Keratinocyte (primary cell): ENCODE data around the gene VRK2. TPM values are rescaled to one million over a fixed set of nuclear protein-coding genes. Genes with fewer than 3 reads are reported as not detected.

Source experiments
- DNase-seq: peaks from one replicate; pipeline ENCODE4 v3.0.0-alpha.2; 2011; ENCODE audit warnings: low read depth, missing footprints, low spot score
- FAIRE-seq: peaks from 2 replicates; lab custom pipeline; 2011; peaks lifted over from hg19 to GRCh38; lab: Jason Lieb, UNC
- H2AFZ ChIP-seq: 2 replicates; pipeline ENCODE4 v1.6.0; 2012; ENCODE audit warnings: low read length, control low read depth, inconsistent platforms; ENCODE audit not compliant: control insufficient read depth
- H3K27ac ChIP-seq: 2 replicates; pipeline ENCODE4 v1.5.1; 2011; ENCODE audit warnings: low read length; ENCODE audit not compliant: control insufficient read depth, insufficient read depth
- H3K27me3 ChIP-seq: 3 replicates; pipeline ENCODE4 v1.6.0; 2011; ENCODE audit warnings: low read length; ENCODE audit not compliant: control insufficient read depth, insufficient read depth; ENCODE audit errors: extremely low read depth
- H3K36me3 ChIP-seq, 2 experiments: 2 replicates in 1 of 2; 3 replicates in 1 of 2; pipeline ENCODE4 v1.5.1; 2011; ENCODE audit warnings: low read length in 2 of 2, mild to moderate bottlenecking in 1 of 2; ENCODE audit not compliant: control insufficient read depth in 2 of 2, insufficient read depth in 2 of 2; ENCODE audit errors: extremely low read depth in 1 of 2
- H3K4me1 ChIP-seq: 3 replicates; pipeline ENCODE4 v1.5.1; 2011; ENCODE audit warnings: low read length; ENCODE audit not compliant: control insufficient read depth, insufficient read depth; ENCODE audit errors: extremely low read depth
- H3K4me2 ChIP-seq: 3 replicates; pipeline ENCODE4 v1.6.0; 2011; ENCODE audit warnings: low read depth, low read length; ENCODE audit not compliant: control insufficient read depth, insufficient read depth; ENCODE audit errors: extremely low read depth
- H3K4me3 ChIP-seq, 3 experiments: fragments of 200-600 bp in 1 of 3; sonication (generic) in 1 of 3; 2 replicates in 2 of 3; 3 replicates in 1 of 3; pipeline ENCODE4 v1.5.1; 2011 to 2016; ENCODE audit warnings: low read length in 3 of 3, mild to moderate bottlenecking in 3 of 3, control low read depth in 2 of 3, inconsistent platforms in 1 of 3, low read depth in 1 of 3, mixed read lengths in 1 of 3, mixed run types in 1 of 3, moderate library complexity in 1 of 3; ENCODE audit not compliant: control insufficient read depth in 2 of 3, insufficient read depth in 2 of 3; ENCODE audit errors: extremely low read depth in 1 of 3
- H3K79me2 ChIP-seq: 2 replicates; pipeline ENCODE4 v1.6.0; 2012; ENCODE audit warnings: low read length; ENCODE audit not compliant: control insufficient read depth, insufficient read depth
- H3K9ac ChIP-seq: 3 replicates; pipeline ENCODE4 v1.6.0; 2011; ENCODE audit warnings: low read length; ENCODE audit not compliant: control insufficient read depth, insufficient read depth; ENCODE audit errors: extremely low read depth
- H3K9me1 ChIP-seq: 3 replicates; pipeline ENCODE4 v1.6.0; 2011; ENCODE audit warnings: low read length; ENCODE audit not compliant: control insufficient read depth, insufficient read depth; ENCODE audit errors: extremely low read depth
- H3K9me3 ChIP-seq: 2 replicates; pipeline ENCODE4 v1.5.1; 2012; ENCODE audit warnings: low read depth, low read length; ENCODE audit not compliant: control insufficient read depth
- H4K20me1 ChIP-seq: 3 replicates; pipeline ENCODE4 v1.6.0; 2011; ENCODE audit warnings: low read length; ENCODE audit not compliant: control insufficient read depth, insufficient read depth; ENCODE audit errors: extremely low read depth
- CTCF ChIP-seq, 3 experiments: IDR thresholded peaks in 1 of 3; conservative IDR thresholded peaks in 1 of 3; optimal IDR thresholded peaks in 1 of 3; 2 replicates in 2 of 3; 3 replicates in 1 of 3; pipeline versions ENCODE3 to v1.5.1; 2011; ENCODE audit warnings: low read length in 3 of 3, mild to moderate bottlenecking in 3 of 3, moderate library complexity in 2 of 3, control low read depth in 1 of 3, inconsistent platforms in 1 of 3; ENCODE audit not compliant: insufficient read depth in 2 of 3; ENCODE audit errors: extremely low read depth in 1 of 3
- EZH2 ChIP-seq: IDR thresholded peaks from one replicate; pipeline ENCODE4 v1.6.1; 2012; ENCODE audit warnings: inconsistent platforms, mild to moderate bottlenecking, low read length, moderate library complexity
- dilution Hi-C: fragments of 300-500 bp; cut with MboI; formaldehyde crosslinking; loops from one replicate; pipeline ENCODE4 v1.7.0; 2020; ENCODE audit warnings: low sequenced_read_pairs; ENCODE audit not compliant: extremely low pct_ligation_motif_present
- polyA plus RNA-seq, 5 experiments: library from polyadenylated mRNA; depleted of rRNA in 3 of 5; stranded (reverse) in 3 of 5; stranded (forward) in 1 of 5; unstranded in 1 of 5; fragments of >200 nt; gene quantifications; 1 replicate in 1 of 5; 2 replicates in 3 of 5; 3 replicates in 1 of 5; pipeline versions ENCODE4 v1.2.1 to v1.2.3, GENCODE V29; 2011 to 2012; ENCODE audit warnings: missing spikeins in 2 of 5, low read depth in 1 of 5, low replicate concordance in 1 of 5

VRK2 gene
- polyA plus RNA-seq, 1 donor (not counting 4 experiments of a cell fraction or from before 2014, with no cell fraction given), result 27.6 TPM

GRCh38 chr2:58202404-58202803, 155.8 kb downstream of the VRK2 start:
- no peak for DNase-seq
- no peak overlapping the region for H2AFZ ChIP-seq
- H3K4me3 ChIP-seq, result no peak overlapping the region
- H3K9me3 ChIP-seq, result no peaks in the 10 kb centered on the region
- no peak overlapping the region for H3K27ac ChIP-seq
- H3K4me1 ChIP-seq, result no peaks in the 10 kb centered on the region
- TF ChIP-seq CTCF (optimal IDR thresholded peaks at IDR 0.05 in 1 of 3, IDR thresholded peaks at IDR 0.05 in 1 of 3, conservative IDR thresholded peaks at IDR 0.05 in 1 of 3; ENCODE audit: extremely low read depth in 1 of 3, insufficient read depth in 2 of 3, low read length in 3 of 3) (no peak), EZH2 (no peak)
- no peaks in the 10 kb centered on the region for H3K79me2 ChIP-seq
- no peak for FAIRE-seq
- dilution Hi-C loops, result no loop called here
- no peak overlapping the region for H3K9ac ChIP-seq
- no peaks in the 10 kb centered on the region for H3K36me3 ChIP-seq
- H3K9me1 ChIP-seq, result no peaks in the 10 kb centered on the region
- H4K20me1 ChIP-seq, result no peaks in the 10 kb centered on the region
- H3K27me3 ChIP-seq, result no peaks in the 10 kb centered on the region
- no peak overlapping the region for H3K4me2 ChIP-seq

GRCh38 chr2:58203018-58203417, 156.4 kb downstream of the VRK2 start:
- H3K4me3 ChIP-seq, result no peak overlapping the region
- no peak for FAIRE-seq
- no peak overlapping the region for H2AFZ ChIP-seq
- no peak overlapping the region for H3K27ac ChIP-seq
- no peaks in the 10 kb centered on the region for H4K20me1 ChIP-seq
- no peak overlapping the region for H3K9ac ChIP-seq
- H3K27me3 ChIP-seq, result no peaks in the 10 kb centered on the region
- dilution Hi-C loops, result no loop called here
- no peak overlapping the region for H3K4me2 ChIP-seq
- no peaks in the 10 kb centered on the region for H3K9me1 ChIP-seq
- DNase-seq, result no peak
- H3K9me3 ChIP-seq, result no peaks in the 10 kb centered on the region
- H3K4me1 ChIP-seq, result no peaks in the 10 kb centered on the region
- H3K79me2 ChIP-seq, result no peaks in the 10 kb centered on the region
- no peaks in the 10 kb centered on the region for H3K36me3 ChIP-seq
- TF ChIP-seq EZH2, result no peak
- no peak for TF ChIP-seq CTCF (optimal IDR thresholded peaks at IDR 0.05 in 1 of 3, IDR thresholded peaks at IDR 0.05 in 1 of 3, conservative IDR thresholded peaks at IDR 0.05 in 1 of 3; ENCODE audit: extremely low read depth in 1 of 3, insufficient read depth in 2 of 3, low read length in 3 of 3)
